BLaER1 treated with 17β-estradiol and CSF1 and Interleukin-3, amounts not matched to agents 10 nM and 100 nM (cell line): Measurements from ENCODE around the gene ACLY.

Experiments used
- H3K27ac ChIP-seq, 11 experiments: shearing (Covaris generic); formaldehyde crosslinking; 2 replicates each; pipeline ENCODE4 v1.8.1; 2022
- H3K27me3 ChIP-seq, 11 experiments: shearing (Covaris generic); formaldehyde crosslinking; 2 replicates each; pipeline ENCODE4 v1.8.1; 2022
- H3K36me3 ChIP-seq, 11 experiments: shearing (Covaris generic); formaldehyde crosslinking; 2 replicates each; pipeline ENCODE4 v1.8.1; 2022
- H3K4me1 ChIP-seq, 10 experiments: shearing (Covaris generic); formaldehyde crosslinking; 2 replicates each; pipeline ENCODE4 v1.8.1; 2022
- H3K4me2 ChIP-seq, 11 experiments: shearing (Covaris generic); formaldehyde crosslinking; 2 replicates each; pipeline ENCODE4 v1.8.1; 2022
- H3K4me3 ChIP-seq, 10 experiments: shearing (Covaris generic); formaldehyde crosslinking; 2 replicates each; pipeline ENCODE4 v1.8.1; 2022
- H3K9ac ChIP-seq, 11 experiments: shearing (Covaris generic); formaldehyde crosslinking; 2 replicates each; pipeline ENCODE4 v1.8.1; 2022
- H3K9me3 ChIP-seq, 11 experiments: shearing (Covaris generic); formaldehyde crosslinking; replicated peaks in 1 of 11; 2 replicates each; pipeline ENCODE4 v1.8.1; 2022
- H4K20me1 ChIP-seq, 11 experiments: shearing (Covaris generic); formaldehyde crosslinking; 2 replicates each; pipeline ENCODE4 v1.8.1; 2022
- Cebpa-rat ChIP-seq, 11 experiments: shearing (Covaris generic); IDR thresholded peaks; 2 replicates each; pipeline ENCODE4 v1.8.1; 2022

ACLY gene

DNA sequence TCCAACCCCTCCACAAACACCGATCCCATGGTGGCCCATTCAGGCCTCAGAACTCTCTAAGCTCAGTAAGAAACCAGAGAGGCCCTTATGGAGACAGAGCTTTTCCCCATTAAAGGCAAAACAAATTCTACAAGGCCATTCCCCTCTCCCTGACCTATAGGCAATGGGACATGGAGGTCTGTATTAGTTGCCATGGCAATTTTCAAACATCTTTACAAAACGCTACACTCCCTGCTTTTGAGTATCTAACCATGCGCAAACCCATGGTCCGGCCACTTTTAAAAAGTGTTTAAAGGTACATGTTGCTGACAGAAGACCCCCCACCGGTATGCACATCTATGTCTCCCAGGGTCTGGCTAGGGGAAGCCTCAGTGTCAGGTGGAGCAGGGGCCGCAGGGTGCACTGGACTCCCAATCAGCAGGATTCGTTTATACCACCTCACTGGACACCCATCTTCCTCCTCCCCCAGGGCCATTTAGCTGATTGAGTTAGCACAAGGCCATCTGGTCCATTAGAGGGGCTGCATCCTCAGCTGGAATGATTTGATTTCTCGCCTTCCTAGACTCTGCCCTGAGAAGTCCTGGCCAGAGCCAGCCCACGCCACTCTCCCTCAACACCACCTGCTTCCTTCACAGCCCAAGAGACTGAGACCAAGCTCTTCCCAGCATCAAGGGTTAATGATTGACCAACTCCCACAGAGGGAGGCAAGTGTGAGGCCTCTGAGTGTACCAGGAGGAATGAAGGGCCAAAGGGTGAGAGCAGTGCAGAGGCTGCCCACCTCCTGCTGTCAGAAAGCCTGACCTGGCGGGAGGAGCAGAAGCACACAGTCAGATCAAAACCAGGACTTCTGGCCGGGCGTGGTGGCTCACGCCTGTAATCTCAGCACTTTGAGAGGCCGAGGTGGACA lies 10.9 kb downstream of the ACLY start:
- Histone ChIP-seq H3K4me1 (no peaks in the 10 kb centered on the region), H3K36me3 (peaks cover 96 to 98% (median 97%) of the 10 kb centered on the region in 11 experiments), H3K9ac (no peak overlapping the region), H3K9me3 (no peaks in the 10 kb centered on the region), H3K4me3 (no peak overlapping the region), H3K27me3 (no peaks in the 10 kb centered on the region), H3K27ac (no peak overlapping the region), H4K20me1 (peaks cover 9 to 95% (median 80%) of the 10 kb centered on the region in 11 experiments; a peak in 21 of 22 replicates), H3K4me2 (no peak overlapping the region)
- no peak for TF ChIP-seq Cebpa-rat (IDR thresholded peaks at IDR 0.05)

DNA sequence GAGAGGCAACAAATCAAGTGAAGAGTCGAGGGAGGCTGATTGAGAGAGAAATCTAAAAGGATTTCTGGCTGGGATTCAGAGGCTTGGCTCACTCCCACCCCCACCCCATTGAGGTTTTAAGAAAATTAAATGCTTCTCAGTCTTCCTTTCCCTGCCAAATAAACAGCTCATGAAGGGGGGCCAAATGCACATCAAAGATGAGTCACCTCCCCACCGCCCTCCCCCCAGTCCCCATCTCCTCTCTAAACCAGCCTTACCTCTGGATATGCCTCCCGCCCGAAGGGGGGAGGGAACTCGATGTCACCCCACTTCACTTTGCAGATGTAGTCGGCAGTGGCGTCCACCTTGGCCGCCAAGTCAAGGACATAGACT lies 11.6 kb downstream of the ACLY start:
- no peak overlapping the region for H3K4me2 ChIP-seq
- H3K4me3 ChIP-seq, result no peak overlapping the region
- peaks cover 2 to 94% (median 73%) of the 10 kb centered on the region in 11 experiments; a peak in 21 of 22 replicates for H4K20me1 ChIP-seq
- H3K27ac ChIP-seq, result no peak overlapping the region
- H3K9ac ChIP-seq, result no peak overlapping the region
- H3K4me1 ChIP-seq, result no peaks in the 10 kb centered on the region
- no peak for TF ChIP-seq Cebpa-rat (IDR thresholded peaks at IDR 0.05)
- peaks cover 96 to 98% (median 97%) of the 10 kb centered on the region in 11 experiments for H3K36me3 ChIP-seq
- no peaks in the 10 kb centered on the region for H3K9me3 ChIP-seq
- H3K27me3 ChIP-seq, result no peaks in the 10 kb centered on the region

DNA sequence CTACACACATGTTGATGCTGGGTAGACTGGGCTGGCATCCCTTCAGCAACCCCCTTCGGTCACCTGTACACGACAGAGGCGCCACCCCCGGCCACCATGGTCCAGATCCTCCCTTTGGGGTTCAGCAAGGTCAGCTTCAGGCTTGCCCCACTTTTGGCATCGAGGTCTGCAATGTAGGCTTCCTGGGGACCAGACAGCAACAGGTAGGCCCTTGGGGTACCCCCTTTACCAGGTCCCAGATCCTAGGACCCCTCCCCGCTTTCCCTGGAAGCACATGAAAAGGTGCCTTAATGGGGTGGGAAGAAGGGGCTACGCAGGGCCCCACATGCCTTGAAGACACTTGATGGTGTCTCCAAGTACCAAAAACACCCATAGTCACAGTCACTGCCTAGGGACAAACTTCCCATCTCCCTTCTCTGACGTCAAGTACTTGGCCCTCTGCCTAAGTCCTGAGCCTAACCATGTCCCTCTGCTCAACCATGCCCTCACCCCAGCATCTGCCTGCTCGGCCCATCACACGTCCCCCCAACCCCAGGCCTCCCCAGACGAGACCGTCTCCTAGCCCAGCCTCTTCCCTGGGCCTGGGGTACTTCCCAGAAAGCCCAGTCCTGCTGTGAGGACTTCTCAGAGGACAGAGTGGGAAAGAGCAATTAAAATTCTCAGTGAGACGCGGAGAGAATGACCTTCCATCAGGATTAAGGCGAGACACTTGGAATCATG lies 12.1 kb downstream of the ACLY start:
- Histone ChIP-seq H3K9me3 (no peaks in the 10 kb centered on the region), H3K27ac (no peak overlapping the region), H3K4me2 (no peak overlapping the region), H3K4me3 (no peak overlapping the region), H3K36me3 (peaks cover 96 to 98% (median 97%) of the 10 kb centered on the region in 11 experiments), H3K9ac (no peak overlapping the region), H3K27me3 (no peaks in the 10 kb centered on the region), H3K4me1 (no peaks in the 10 kb centered on the region), H4K20me1 (peaks cover 0 to 94% (median 72%) of the 10 kb centered on the region in 11 experiments; a peak in 21 of 22 replicates)
- TF ChIP-seq Cebpa-rat (IDR thresholded peaks at IDR 0.05), result no peak

DNA sequence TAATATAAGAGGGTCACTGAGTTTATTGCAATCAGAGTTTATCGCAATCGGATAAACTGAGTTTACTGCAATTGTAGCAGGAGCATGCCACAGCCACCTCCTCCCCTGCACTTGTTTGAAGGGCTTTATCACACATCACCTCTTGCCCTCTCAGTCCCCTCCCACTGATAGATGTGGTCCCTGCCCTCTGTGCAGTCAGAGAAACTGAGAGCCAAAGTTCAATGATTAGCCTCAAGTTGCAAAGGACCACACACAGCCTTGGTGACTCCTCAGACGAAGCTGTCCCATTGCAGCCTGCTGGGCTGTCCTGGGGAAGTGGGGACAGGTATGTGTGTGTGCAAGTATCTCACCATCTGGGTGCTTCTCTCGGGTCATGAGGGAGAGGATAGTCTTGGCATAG lies 13.6 kb downstream of the ACLY start:
- H3K36me3 ChIP-seq, result peaks cover 96 to 98% (median 97%) of the 10 kb centered on the region in 11 experiments
- H3K9me3 ChIP-seq, result no peaks in the 10 kb centered on the region
- H3K27me3 ChIP-seq, result no peaks in the 10 kb centered on the region
- H3K4me1 ChIP-seq, result no peaks in the 10 kb centered on the region
- no peak overlapping the region; a peak in 1 of 22 replicates for H3K9ac ChIP-seq
- H3K4me3 ChIP-seq, result no peak overlapping the region
- peaks cover 0 to 94% (median 63%) of the 10 kb centered on the region in 11 experiments; a peak in 20 of 22 replicates for H4K20me1 ChIP-seq
- TF ChIP-seq Cebpa-rat (IDR thresholded peaks at IDR 0.05), result no peak
- H3K27ac ChIP-seq, result no peak overlapping the region
- H3K4me2 ChIP-seq, result no peak overlapping the region

DNA sequence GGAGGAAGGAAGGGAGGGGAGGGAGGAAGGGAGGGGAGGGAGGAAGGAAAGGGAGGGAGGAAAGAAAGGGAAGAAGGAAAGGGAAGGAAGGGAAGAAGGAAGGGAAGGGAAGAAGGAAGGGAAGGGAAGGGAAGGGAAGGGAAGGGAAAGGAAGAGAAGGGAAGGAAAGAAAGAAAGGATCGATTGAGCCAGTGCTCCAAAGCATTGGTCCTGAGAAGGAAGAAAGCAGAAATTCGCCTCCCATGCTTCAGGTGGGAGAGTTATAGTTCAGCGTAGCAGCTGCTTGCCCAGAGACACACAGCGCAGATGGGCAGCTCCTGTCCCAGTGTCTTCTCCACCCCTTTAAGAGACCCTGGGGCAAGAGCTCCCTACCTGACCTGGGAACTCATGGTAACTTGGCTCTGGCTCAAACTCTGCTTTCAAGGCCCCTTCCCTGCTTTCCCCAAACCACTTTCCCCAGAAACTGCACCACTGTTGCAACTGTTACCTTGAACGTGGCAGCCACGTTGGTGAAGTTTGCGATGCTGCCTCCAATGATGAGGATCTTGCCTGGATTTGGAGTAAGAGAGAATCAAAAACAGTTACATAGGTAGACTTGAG lies 14.4 kb downstream of the ACLY start:
- no peaks in the 10 kb centered on the region for H3K4me1 ChIP-seq
- peaks cover 0 to 92% (median 55%) of the 10 kb centered on the region in 11 experiments; a peak in 20 of 22 replicates for H4K20me1 ChIP-seq
- no peak overlapping the region for H3K27ac ChIP-seq
- no peak overlapping the region for H3K4me3 ChIP-seq
- TF ChIP-seq Cebpa-rat (IDR thresholded peaks at IDR 0.05), result no peak
- H3K9me3 ChIP-seq, result no peaks in the 10 kb centered on the region
- H3K9ac ChIP-seq, result no peak overlapping the region
- no peak overlapping the region for H3K4me2 ChIP-seq
- no peaks in the 10 kb centered on the region for H3K27me3 ChIP-seq
- peaks cover 96 to 98% (median 97%) of the 10 kb centered on the region in 11 experiments for H3K36me3 ChIP-seq

DNA sequence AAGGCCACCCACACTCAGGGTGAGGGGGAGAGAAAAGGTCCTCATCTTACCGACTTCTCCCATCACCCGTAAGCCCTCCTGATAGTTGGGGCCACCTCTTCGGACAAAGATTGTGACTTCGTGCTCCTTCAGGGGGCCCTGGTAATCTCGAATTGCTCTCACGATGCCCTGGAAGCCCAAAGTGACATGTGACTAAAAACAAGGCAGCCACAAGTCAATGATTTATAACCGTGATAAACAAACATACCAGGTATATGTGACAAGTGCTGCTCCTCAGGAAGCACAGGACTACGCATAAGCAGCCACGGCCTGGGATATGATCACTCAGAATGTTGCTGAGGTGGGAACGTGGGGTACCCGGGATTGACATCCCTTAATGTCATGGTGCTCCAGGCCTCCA lies 17.1 kb downstream of the ACLY start:
- no peak for TF ChIP-seq Cebpa-rat (IDR thresholded peaks at IDR 0.05)
- Histone ChIP-seq H4K20me1 (peaks cover 0 to 92% (median 42%) of the 10 kb centered on the region in 11 experiments; a peak in 19 of 22 replicates), H3K9me3 (no peaks in the 10 kb centered on the region), H3K4me2 (no peak overlapping the region), H3K4me1 (no peaks in the 10 kb centered on the region), H3K27ac (no peak overlapping the region), H3K4me3 (no peak overlapping the region), H3K36me3 (peaks cover 96 to 98% (median 97%) of the 10 kb centered on the region in 11 experiments), H3K9ac (no peak overlapping the region), H3K27me3 (no peaks in the 10 kb centered on the region)

DNA sequence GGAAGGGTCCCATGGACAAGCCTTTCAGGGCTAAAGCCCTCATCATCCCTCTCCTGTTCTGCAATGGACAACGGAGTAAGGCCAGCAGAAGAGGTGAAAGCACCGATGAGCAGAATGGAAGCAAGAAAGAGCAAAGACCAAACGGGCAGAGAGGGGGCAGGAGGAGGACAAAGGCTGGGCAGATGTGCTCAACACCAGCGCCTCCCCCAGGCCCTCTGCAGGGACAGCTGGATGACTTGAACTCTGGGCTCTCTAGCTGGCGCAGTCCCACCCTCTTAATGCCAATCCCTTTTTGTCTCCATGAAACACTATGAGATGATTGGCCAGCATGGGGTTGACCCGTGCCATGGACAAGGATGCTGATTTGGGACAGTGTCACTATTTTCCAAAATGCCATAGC lies 22.0 kb downstream of the ACLY start:
- Histone ChIP-seq H3K4me1 (no peaks in the 10 kb centered on the region), H3K9ac (no peak overlapping the region), H4K20me1 (peaks cover 0 to 97% (median 64%) of the 10 kb centered on the region in 11 experiments; a peak in 18 of 22 replicates), H3K27ac (no peak overlapping the region), H3K36me3 (peaks cover 99 to 100% (median 100%) of the 10 kb centered on the region in 11 experiments), H3K9me3 (no peaks in the 10 kb centered on the region), H3K4me3 (no peak overlapping the region), H3K4me2 (no peak overlapping the region), H3K27me3 (no peaks in the 10 kb centered on the region)
- TF ChIP-seq Cebpa-rat (IDR thresholded peaks at IDR 0.05), result no peak

DNA sequence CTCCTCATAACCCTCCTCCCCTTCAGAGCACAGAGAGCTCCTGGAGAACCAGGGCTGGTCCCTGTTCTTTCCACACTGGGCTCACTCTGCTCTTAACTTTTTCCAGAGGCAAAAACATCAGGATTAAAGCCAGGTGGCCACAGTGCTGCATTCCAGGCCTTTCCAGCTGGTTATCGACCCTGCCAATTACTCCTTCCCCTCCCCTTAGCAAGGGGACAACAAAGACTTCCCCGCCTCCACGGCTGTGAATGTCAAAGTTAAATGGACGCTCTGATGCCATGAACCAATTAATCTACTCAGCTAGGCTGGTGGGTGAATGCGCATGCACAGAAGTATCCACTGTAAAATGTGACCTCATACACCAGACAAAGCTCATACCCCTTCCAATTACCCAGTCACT lies 23.1 kb downstream of the ACLY start:
- Histone ChIP-seq H3K4me3 (no peak overlapping the region), H3K4me1 (no peaks in the 10 kb centered on the region), H4K20me1 (peaks cover 0 to 95% (median 64%) of the 10 kb centered on the region in 11 experiments; a peak in 18 of 22 replicates), H3K4me2 (no peak overlapping the region), H3K9ac (no peak overlapping the region; a peak in 1 of 22 replicates), H3K36me3 (peaks cover 99 to 100% (median 100%) of the 10 kb centered on the region in 11 experiments), H3K27ac (no peak overlapping the region), H3K9me3 (no peaks in the 10 kb centered on the region), H3K27me3 (no peaks in the 10 kb centered on the region)
- TF ChIP-seq Cebpa-rat (IDR thresholded peaks at IDR 0.05), result no peak

DNA sequence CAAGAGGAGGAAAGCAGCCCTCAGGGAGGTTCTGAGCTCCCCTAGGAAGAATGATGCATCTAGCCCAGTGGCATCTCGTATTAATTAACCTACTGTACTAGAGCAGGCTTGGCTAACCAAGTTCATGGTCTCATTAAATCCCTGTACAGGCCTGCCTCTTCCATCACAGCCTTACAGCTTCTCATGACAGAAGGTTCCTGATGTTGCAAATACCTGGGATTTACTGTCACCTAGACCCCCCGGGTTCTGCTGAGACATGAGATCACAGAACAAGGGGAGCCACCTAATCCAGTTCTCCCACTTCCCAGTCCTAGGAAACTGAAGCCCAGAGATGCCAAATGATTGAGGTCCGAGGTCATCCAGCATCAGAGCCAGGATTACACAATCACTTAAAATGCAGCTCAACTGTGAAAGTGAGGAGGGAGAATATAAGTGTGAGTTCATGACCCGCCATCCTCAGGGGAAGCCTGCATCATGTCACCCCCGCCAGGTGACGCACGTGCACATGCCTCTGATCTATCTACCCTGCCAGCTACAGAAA lies 23.9 kb downstream of the ACLY start:
- Histone ChIP-seq H3K27me3 (no peaks in the 10 kb centered on the region), H3K27ac (no peak overlapping the region), H3K9me3 (no peaks in the 10 kb centered on the region), H3K4me3 (no peak overlapping the region), H4K20me1 (peaks cover 0 to 88% (median 64%) of the 10 kb centered on the region in 11 experiments; a peak in 18 of 22 replicates), H3K36me3 (peaks cover 98 to 100% (median 100%) of the 10 kb centered on the region in 11 experiments), H3K4me2 (no peak overlapping the region), H3K9ac (no peak overlapping the region; a peak in 1 of 22 replicates), H3K4me1 (no peaks in the 10 kb centered on the region)
- TF ChIP-seq Cebpa-rat (IDR thresholded peaks at IDR 0.05), result peak in 1 of 11 experiments; percentile 14; a peak in 1 of 22 replicates
